ENCODE data around the gene FZR1. TPM values are rescaled to one million over a fixed set of nuclear protein-coding genes. Genes with fewer than 3 reads are reported as not detected.

The FZR1 gene
- total RNA-seq, 2 experiments from 2014 or later = 61.2 to 65.3 TPM

- no peak for DNase-seq (ENCODE audit: low spot score)
- Histone ChIP-seq H4K20me1 (ENCODE audit: insufficient read depth, low read length) (no peaks in the 10 kb centered on the region), H3K9me3 (ENCODE audit: low read length) (no peaks in the 10 kb centered on the region), H2AFZ (ENCODE audit: low read length) (no peak overlapping the region), H3K4me2 (ENCODE audit: low read length) (no peak overlapping the region), H3K4me3 (ENCODE audit: low read depth, low read length, poor library complexity, severe bottlenecking) (no peak overlapping the region), H3K79me2 (ENCODE audit: insufficient read depth, low read depth, low read length) (no peaks in the 10 kb centered on the region), H3K27ac (ENCODE audit: low read depth, low read length, poor library complexity, severe bottlenecking) (no peak overlapping the region), H3K4me1 (ENCODE audit: insufficient read depth, low read length, poor library complexity, severe bottlenecking) (no peaks in the 10 kb centered on the region), H3K9me2 (ENCODE audit: insufficient read depth, low read length) (no peaks in the 10 kb centered on the region), H3K36me3 (ENCODE audit: insufficient read depth, low read length) (no peaks in the 10 kb centered on the region)
- intact Hi-C loops (cut with micrococcal nuclease; ENCODE audit: unreplicated experiment) = no loop called here
- no peak for TF ChIP-seq EZH2phosphoT487 (IDR thresholded peaks at IDR 0.05; ENCODE audit: borderline replicate concordance, low read depth, low read length)
- TF ChIP-seq, protein P1, sequence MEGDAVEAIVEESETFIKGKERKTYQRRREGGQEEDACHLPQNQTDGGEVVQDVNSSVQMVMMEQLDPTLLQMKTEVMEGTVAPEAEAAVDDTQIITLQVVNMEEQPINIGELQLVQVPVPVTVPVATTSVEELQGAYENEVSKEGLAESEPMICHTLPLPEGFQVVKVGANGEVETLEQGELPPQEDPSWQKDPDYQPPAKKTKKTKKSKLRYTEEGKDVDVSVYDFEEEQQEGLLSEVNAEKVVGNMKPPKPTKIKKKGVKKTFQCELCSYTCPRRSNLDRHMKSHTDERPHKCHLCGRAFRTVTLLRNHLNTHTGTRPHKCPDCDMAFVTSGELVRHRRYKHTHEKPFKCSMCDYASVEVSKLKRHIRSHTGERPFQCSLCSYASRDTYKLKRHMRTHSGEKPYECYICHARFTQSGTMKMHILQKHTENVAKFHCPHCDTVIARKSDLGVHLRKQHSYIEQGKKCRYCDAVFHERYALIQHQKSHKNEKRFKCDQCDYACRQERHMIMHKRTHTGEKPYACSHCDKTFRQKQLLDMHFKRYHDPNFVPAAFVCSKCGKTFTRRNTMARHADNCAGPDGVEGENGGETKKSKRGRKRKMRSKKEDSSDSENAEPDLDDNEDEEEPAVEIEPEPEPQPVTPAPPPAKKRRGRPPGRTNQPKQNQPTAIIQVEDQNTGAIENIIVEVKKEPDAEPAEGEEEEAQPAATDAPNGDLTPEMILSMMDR (conservative IDR thresholded peaks at IDR 0.05; ENCODE audit: low read length) = no peak
- no TSS peak for BruUV-seq (replicated peaks)
- ChIA-PET CTCF (ENCODE audit: unreplicated experiment) (no interaction called here), POLR2A (no interaction called here)
Observed at GRCh38 chr19:3457528-3458228, 48.4 kb upstream of the FZR1 start.

DNA sequence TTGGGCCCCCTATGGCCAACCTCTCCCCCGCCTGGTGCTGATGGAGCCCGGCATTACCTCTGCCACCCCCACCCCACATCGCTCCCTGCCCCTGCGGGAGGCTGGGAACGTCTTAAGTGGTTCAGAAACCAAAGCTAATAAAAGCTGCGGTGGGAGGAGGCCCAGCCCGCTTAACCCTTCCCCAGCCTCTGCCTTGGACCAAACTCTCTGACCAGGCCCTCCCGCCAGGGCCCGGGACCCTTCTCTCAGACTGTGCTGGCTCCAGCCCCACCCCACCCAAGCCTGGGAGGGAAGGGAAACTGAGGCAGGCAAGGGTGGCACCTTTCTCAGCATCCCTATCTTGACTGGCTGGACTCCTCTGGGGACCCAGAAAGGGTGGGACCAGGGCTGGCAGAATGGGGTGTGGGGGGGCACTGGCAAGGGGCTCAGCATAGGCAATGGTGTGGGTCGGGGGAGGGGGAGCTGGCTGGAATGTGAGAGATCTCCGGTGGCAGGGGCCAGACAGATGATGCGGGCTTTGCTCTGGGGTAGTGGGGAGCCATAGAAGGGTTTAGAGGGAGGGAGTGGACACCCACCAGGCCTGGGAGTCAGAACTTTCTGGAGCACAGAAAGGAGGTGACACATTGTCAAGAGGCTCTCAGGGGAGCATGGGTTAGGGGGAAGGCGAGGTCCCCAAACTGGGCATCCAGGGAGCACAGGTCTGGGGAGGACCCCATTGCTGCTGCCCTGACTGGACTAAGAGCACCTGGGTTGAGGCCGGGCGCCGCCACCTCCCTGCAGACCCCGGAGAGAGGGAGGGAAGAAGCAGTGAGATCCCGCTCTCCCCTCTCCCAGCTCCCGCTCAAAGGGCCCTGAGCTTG is 47.7 kb upstream of the FZR1 start:
- Histone ChIP-seq H3K9me2 (ENCODE audit: insufficient read depth, low read length) (no peaks in the 10 kb centered on the region), H3K4me3 (ENCODE audit: low read depth, low read length, poor library complexity, severe bottlenecking) (no peak overlapping the region), H3K4me2 (ENCODE audit: low read length) (no peak overlapping the region), H4K20me1 (ENCODE audit: insufficient read depth, low read length) (no peaks in the 10 kb centered on the region), H3K79me2 (ENCODE audit: insufficient read depth, low read depth, low read length) (no peaks in the 10 kb centered on the region), H3K4me1 (ENCODE audit: insufficient read depth, low read length, poor library complexity, severe bottlenecking) (no peaks in the 10 kb centered on the region), H2AFZ (ENCODE audit: low read length) (no peak overlapping the region), H3K9me3 (ENCODE audit: low read length) (no peaks in the 10 kb centered on the region), H3K36me3 (ENCODE audit: insufficient read depth, low read length) (no peaks in the 10 kb centered on the region), H3K27ac (ENCODE audit: low read depth, low read length, poor library complexity, severe bottlenecking) (no peak overlapping the region)
- intact Hi-C loops (cut with micrococcal nuclease; ENCODE audit: unreplicated experiment) = no loop called here
- DNase-seq (ENCODE audit: low spot score) = no peak
- no TSS peak for BruUV-seq (replicated peaks)
- TF ChIP-seq, protein P1 (conservative IDR thresholded peaks at IDR 0.05; ENCODE audit: low read length) = no peak
- TF ChIP-seq EZH2phosphoT487 (IDR thresholded peaks at IDR 0.05; ENCODE audit: borderline replicate concordance, low read depth, low read length) = no peak
- POLR2A ChIA-PET = no interaction called here
- CTCF ChIA-PET (ENCODE audit: unreplicated experiment) = no interaction called here

All from OCI-LY7 (cell line).